CD4-positive, alpha-beta T cell treated with Interleukin-2 at 100 ng/mL for 4 hours (primary cell): ENCODE measurements around the gene ZNF92.
"Not testable (repeated sequence)": the region's sequence is repeated elsewhere in the genome, so short reads cannot be mapped to it uniquely, and the experiment has no call there.

Experiments
- DNase-seq: peaks from one replicate; pipeline ENCODE4 v3.0.0-alpha.2; 2020; ENCODE audit warnings: low spot score

ZNF92 gene

DNA sequence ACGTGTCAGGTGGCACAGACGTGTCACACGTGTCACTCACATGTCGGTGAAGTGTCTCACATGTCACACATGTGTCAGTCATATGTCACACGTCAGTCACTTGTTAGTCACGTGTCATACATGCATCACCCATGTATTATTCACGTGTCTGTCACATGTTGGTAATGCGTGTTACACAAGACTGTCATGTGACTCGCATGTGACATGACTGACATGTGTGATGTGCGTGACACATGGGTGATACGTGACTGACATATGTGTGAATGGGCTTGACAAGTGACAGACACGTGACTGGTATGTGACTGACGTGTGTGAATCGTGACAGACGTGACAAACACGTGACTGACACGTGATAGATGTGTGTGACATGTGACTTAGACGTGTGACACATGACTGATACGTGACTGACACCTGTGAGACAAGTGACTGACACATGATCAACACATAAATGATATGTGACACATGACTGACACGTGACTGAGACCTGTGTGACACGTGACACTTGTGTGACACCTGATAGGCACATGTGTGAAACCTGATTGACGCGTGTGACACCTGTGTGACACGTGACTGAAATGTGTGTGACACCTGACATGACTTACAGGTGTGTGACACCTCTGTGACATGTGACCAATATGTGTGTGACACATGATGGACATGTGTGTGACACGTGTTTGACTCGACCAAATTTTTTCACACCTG, 56.1 kb downstream of the ZNF92 start:
- DNase-seq, result no peak

DNA sequence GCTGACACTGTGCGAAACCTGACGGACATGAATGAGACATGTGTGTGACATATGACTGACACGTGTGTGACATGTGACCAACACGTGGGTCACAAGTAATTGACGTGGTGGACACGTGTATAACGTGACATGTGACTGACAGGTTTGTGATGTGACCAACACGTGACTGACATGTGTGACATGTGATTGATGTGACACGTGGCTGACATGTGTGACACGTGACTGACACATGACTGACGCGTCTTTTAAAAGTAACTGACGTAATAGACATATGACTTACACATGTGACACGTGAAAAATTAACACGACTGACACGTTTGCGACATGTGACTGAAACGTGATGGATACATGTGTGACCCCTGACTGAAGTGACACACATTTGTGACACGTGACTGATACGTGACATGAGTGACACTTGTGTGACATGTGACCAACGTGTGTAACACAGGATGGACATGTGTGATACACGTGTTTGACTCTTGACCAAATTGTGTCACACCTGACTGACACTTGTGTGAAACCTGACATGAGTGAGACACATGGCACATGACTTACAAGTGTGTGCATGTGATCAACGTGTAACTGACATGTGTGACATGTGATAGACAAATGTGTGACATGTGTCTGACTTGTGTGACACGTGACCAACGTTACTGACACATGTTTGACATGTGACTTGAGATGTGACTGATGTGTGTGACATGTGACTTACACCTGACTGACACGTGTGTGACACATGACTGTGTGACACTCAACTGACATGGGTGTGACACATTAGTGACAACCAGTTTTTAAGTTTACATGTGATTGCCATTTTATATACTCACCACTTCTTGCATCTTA, 56.9 kb downstream of the ZNF92 start:
- DNase-seq, result no peak

DNA sequence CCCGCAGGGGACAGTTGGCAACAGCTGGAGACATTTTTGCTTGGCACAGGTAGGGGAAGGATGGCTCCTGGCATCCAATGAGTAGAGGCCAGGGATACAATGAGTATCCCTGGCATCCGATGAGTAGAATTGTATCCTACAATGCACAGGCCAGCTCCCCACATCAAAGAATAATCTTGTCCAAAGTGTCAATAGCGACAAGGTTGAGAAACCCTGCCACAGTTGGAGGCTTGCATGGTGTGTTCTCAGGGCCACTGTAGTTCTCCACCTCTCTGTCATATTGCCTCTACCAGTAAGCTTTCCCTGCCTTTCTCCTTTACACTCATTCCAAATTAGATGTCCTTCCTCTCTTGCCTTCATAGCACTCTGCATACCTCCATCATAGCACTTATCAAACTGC, 60.7 kb downstream of the ZNF92 start:
- DNase-seq, result no peak

DNA sequence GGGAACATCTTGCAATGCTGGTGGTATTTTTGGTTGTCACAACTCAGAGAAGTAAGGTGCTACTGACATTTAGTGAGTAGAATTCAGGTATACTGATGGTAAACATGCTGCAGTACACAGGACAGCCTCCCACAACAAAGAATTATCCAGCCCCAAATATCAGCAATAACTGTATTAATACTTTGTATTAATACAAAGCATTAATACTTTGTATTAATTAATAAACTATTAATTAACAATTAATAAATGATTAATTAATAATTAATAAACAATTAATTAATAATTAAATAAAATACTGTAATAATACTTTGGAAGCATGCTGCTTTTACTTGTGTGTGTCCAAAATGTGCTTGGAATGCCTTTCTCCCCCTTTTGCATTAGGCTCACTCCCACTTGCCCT, 62.5 kb downstream of the ZNF92 start:
- no peak for DNase-seq

DNA sequence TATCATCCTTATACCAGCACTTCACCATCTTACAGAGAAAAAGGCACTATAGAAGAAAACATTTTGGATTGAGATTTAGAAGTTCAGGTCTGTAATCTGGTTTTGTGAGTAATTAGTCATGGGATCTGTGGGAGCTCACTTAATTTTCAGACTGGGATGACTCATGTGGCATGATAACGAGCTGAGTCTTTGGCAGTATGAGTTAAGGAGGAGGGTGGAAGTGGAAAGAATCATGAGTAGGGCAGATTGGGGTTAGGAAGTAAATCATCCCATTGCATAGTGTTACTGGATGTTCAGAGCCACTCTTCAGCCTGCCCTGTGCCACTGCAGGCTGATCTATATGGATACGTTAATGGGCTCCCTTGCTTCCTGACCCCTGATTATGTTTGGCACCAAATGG, 64.9 kb downstream of the ZNF92 start:
- DNase-seq, result no peak

DNA sequence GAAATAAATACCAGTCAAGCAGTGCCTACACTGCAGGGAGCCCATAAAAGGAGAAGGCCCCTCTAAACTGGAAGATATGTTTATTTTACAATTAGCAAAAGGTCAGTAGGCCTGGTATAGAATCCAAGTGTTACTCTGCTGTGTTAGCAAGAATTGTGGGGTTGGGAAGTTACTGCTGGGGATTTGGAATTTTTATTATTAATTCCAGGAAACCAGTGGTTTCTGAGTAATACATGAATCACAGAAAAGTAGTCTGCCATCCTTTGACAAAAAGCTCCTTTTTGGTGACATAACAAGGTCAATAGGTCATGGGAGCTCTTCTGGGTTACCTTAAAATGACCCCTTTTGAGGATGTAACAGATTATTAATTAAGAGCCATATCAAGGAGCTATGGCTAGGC, 67.4 kb downstream of the ZNF92 start:
- DNase-seq, result no peak

DNA sequence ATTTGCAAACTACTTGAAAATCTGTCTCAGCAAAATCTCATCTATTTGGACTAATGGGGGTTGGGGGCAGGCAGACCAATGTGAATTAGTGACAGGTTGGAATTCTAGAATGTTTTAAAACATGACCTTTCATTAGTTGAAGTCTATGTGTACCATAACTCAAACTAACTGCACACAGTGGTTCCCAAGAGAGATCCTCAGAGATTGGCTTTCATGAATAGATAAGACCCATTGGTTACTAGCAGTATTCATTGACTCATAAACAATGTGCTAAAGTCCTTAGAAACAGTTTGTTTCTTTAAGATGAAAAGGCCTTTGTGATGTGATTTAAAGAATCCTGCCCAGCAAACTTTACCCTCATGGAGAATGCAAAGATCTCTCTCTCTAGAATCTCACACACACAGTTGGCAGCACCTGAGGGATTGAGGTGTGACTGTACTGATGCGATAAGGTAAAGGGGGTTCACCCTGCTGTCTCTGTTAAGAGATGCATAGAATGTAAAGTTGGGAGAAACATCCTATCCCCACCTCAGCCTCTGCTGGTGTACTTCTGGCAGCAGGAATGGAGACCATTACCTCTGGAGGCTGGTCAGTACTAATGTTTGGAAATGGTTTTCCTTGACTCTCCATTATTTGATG, 70.7 kb downstream of the ZNF92 start:
- no peak for DNase-seq

DNA sequence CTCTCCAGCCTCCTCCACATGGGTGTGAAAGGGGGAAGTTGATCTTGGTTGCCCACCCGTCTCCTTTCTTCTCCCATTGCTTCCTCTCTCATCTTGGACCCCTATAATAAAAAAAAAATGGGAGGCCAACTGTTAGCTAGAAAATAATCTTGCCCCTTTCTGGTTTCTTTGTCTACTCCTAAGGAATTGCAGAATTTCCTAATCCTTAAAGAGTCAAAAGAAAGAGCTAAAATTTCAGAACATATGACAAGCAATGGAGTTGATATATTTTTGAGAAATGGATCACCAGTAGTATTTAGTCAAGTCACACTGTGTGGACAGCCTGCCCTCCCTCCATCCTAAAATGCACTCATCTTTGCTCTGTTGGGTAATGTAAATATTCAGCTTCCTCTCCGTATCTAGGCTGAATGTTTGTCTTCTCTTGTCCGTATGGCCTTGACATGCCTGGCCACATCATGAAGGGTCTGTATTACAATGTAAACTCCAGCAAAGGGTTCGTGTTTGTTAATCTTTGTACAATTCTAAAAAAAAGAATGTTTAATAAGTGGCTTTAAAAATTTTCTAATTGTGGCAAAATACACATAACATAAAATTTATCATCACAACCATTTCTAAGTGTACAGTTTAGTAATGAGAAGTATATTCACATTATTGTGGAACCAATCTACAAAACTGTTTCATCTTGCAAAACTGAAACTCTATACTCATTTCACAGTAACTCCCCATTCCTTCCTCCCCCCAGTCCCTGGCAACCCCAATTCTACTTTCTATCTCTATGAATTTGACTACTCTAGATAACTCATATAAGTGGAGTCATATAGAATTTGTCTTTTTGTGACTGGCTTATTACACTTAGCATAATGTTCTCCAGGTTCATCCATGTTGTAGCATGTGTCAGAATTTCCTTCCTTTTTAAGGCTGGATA, 71.5 kb downstream of the ZNF92 start:
- no peak for DNase-seq

DNA sequence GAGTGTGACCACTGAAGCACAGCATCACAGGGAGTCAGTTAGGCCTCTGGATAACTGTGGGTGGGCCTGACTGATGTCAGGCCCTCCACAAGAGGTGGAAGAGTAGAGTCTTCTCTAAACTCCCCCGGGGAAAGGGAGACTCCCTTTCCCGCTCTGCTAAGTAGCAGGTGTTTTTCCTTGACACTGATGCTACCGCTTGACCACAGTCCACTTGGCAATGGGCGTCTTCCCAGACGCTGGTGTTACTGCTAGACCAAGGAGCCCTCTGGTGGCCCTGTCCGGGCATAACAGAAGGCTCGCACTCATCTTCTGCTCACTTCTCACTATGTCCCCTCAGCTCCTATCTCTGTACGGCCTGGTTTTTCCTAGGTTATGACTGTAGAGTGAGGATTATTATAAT, 73.4 kb downstream of the ZNF92 start:
- DNase-seq, result not testable (repeated sequence)

DNA sequence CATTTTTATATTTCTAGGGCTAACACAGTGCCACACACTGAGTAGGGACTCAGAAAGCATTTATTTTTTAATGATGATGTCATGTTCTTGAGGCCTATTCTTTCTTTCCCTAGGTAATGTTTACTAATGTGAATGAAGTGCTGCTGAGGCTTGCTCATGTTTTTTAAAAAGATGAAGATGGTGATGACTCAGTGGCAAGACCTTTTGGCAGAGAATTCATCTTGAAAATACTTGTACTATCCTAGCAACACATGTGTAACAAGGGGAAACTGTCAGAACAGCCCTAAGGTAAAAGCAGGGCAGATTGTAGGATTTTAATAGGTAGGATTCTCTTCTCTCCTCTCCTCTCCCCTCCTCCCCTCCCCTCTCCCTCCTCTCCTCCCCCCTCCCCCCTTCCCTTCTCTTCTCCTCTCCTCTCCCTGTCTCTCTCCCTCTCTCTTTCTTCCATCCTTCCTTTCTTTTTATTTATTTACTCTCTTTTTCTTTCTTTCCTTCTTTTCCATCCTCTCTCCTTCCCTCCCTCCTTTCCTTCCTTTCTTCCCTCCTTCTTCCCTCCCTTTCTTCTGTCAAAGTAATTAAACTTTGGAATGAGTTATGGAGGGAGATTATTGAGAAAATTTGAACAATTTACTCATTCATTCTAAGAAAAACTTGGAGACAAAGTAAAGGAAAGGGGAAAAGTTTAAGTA, 75.3 kb downstream of the ZNF92 start:
- no peak for DNase-seq

DNA sequence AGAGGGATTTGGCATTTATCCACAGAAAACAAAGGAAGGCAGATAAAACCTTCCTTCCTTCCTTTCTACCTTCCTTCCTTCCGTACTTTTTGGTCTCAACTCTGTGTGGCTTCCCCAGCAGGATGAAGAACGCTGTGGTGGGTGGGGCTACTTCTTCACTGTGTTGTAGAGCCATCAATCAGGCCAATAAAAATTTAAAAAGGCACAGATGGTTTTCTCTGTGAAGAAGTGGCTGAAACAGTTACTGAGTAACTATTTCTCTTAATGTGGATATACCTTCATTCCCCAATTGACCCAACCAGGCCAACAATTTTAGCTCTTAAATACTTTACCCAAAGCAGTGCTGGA, 75.8 kb downstream of the ZNF92 start:
- no peak for DNase-seq
